Thymus (tissue), 11 donors: ENCODE measurements around the gene OR12D1. TPM values are rescaled to one million over a fixed set of nuclear protein-coding genes. Genes with fewer than 3 reads are reported as not detected.
"Not testable (repeated sequence)": the region's sequence is repeated elsewhere in the genome, so short reads cannot be mapped to it uniquely, and the experiment has no call there.

Experiments used
- DNase-seq, 9 donors: peaks; one replicate each; pipeline ENCODE4 v3.0.0-alpha.2; 2013; ENCODE audit warnings: low spot score in 9 of 9, low read depth in 6 of 9, missing footprints in 1 of 9
- H3K27ac ChIP-seq, 2 donors: one replicate each; pipeline ENCODE4 v1.5.1; 2013; ENCODE audit warnings: control low read depth in 1 of 2, low read depth in 1 of 2, low read length in 1 of 2, mild to moderate bottlenecking in 1 of 2, moderate library complexity in 1 of 2
- H3K27me3 ChIP-seq, 2 donors: one replicate each; pipeline ENCODE4 v1.5.1; 2013; ENCODE audit warnings: low read length in 1 of 2; ENCODE audit not compliant: control insufficient read depth in 2 of 2, insufficient read depth in 1 of 2
- H3K36me3 ChIP-seq, 2 donors: one replicate each; pipeline ENCODE4 v1.5.1; 2013; ENCODE audit warnings: low read length in 1 of 2, mild to moderate bottlenecking in 1 of 2, moderate library complexity in 1 of 2; ENCODE audit not compliant: control insufficient read depth in 2 of 2, insufficient read depth in 2 of 2
- H3K4me1 ChIP-seq, 2 donors: one replicate each; pipeline ENCODE4 v1.5.1; 2013; ENCODE audit warnings: low read length in 2 of 2; ENCODE audit not compliant: control insufficient read depth in 2 of 2, insufficient read depth in 2 of 2
- H3K4me3 ChIP-seq, 2 donors: one replicate each; pipeline ENCODE4 v1.5.1; 2013; ENCODE audit warnings: low read length in 2 of 2, control low read depth in 1 of 2, mild to moderate bottlenecking in 1 of 2
- H3K9me3 ChIP-seq, 2 donors: one replicate each; pipeline ENCODE4 v1.5.1; 2013; ENCODE audit warnings: low read length in 1 of 2, mild to moderate bottlenecking in 1 of 2; ENCODE audit not compliant: control insufficient read depth in 2 of 2, insufficient read depth in 1 of 2
- WGBS: extraction: QIAGEN DNeasy Blood & Tissue Kit; methylation state at CpG from one replicate; pipeline ENCODE4 v1.1.7; 2013; 5-methylcytosine and 5-hydroxymethylcytosine counted together
- polyA plus RNA-seq: library from polyadenylated mRNA; stranded (reverse); fragments of 200-250 nt; gene quantifications from one replicate; pipeline ENCODE4 v1.2.3, GENCODE V29; 2013
- total RNA-seq: library from RNA; stranded (reverse); fragments of 120-200 nt; gene quantifications from one replicate; pipeline ENCODE4 v1.2.4, GENCODE V29; 2013
- donor health status: healthy.

OR12D1 gene
- total and polyA plus RNA-seq, 2 donors: not detected

DNA sequence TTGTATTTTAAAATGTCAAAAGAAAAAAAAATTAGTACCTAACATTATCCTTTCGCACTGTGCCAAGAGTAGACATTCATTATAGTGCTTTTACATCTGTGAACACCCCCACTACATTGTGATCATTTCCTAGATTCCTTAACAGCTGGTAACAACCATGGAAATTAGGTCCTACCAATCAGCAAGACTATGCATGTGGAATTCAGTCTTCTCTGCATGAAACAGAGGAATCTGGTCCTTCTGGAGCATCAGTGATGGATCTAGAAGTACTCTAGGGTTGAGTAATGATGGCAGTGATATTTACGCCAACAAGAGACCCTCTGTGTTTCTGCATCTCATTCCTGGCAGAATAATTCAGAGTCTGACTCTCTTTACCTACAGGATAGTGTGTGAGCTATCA is 9.4 kb downstream of the OR12D1 start:
- WGBS: 97% methylated on average over 2 of the region's 2 CpGs
- no peaks in the 10 kb centered on the region for H3K9me3 ChIP-seq
- no peak for DNase-seq
- no peaks in the 10 kb centered on the region for H3K27me3 ChIP-seq
- no peaks in the 10 kb centered on the region for H3K4me1 ChIP-seq
- H3K4me3 ChIP-seq: no peak overlapping the region
- H3K27ac ChIP-seq: no peak overlapping the region
- no peaks in the 10 kb centered on the region for H3K36me3 ChIP-seq

- no peaks in the 10 kb centered on the region for H3K27me3 ChIP-seq
- WGBS: 16% methylated on average over 2 of the region's 2 CpGs
Observed at GRCh38 chr6:29424575-29424974, 9.8 kb downstream of the OR12D1 start.

DNA sequence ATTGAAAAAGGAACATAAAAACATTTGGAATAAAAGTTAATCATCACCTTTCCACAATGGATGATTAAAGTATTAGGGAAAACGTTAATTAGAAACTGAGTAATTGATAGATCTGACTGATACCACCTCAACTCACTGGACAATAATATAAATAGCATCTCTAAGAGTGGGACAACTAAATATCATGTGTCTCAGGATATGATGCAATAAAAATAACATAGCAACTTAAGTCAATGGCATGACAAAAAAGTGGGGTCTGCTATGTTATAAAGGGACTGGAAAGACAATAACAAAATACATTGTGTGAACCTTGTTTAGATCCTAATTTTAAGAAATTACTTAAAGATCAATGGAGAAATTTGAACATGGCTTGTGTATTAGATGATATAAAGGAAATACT is 10.3 kb downstream of the OR12D1 start:
- H3K4me1 ChIP-seq: no peaks in the 10 kb centered on the region
- H3K9me3 ChIP-seq: no peaks in the 10 kb centered on the region
- no peaks in the 10 kb centered on the region for H3K36me3 ChIP-seq
- no peak overlapping the region for H3K27ac ChIP-seq
- no peaks in the 10 kb centered on the region for H3K27me3 ChIP-seq
- no peak for DNase-seq
- H3K4me3 ChIP-seq: no peak overlapping the region
- 89% methylated on average over 1 of the region's 1 CpG for WGBS

More at GRCh38 chr6:29424575-29424974, 9.8 kb downstream of the OR12D1 start:
- no peak for DNase-seq
- H3K4me1 ChIP-seq: no peaks in the 10 kb centered on the region
- no peaks in the 10 kb centered on the region for H3K9me3 ChIP-seq
- H3K36me3 ChIP-seq: no peaks in the 10 kb centered on the region
- no peak overlapping the region for H3K27ac ChIP-seq
- no peak overlapping the region for H3K4me3 ChIP-seq

GRCh38 chr6:29426654-29427053 is 11.9 kb downstream of the OR12D1 start:
- Histone ChIP-seq H3K9me3 (no peaks in the 10 kb centered on the region), H3K4me1 (no peaks in the 10 kb centered on the region), H3K27me3 (no peaks in the 10 kb centered on the region), H3K36me3 (no peaks in the 10 kb centered on the region), H3K4me3 (no peak overlapping the region), H3K27ac (no peak overlapping the region)
- DNase-seq: no peak
- 97% methylated on average over 3 of the region's 3 CpGs for WGBS

DNA sequence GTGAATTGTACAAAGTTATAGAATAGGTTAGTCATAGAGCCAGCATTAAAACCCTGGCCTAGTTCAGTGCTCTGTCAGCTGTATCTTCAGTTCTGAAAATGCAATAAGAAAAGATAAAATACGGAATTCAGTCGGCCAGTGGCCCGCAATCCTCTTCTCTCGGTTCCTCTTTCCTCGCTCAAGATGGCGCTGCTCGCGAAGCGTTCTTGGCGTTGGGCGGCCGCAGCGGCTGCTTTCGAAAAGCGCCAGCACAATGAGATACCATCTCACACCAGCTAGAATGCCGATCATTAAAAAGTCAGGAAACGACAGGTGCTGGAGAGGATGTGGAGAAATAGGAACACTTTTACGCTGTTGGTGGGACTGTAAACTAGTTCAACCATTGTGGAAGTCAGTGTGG is 22.0 kb downstream of the OR12D1 start:
- H3K27ac ChIP-seq, H3K4me1 ChIP-seq, H3K4me3 ChIP-seq, DNase-seq, H3K27me3 ChIP-seq, H3K9me3 ChIP-seq, H3K36me3 ChIP-seq: not testable (repeated sequence)
- WGBS: 68% methylated on average over 18 of the region's 18 CpGs

GRCh38 chr6:29439006-29439405 is 24.3 kb downstream of the OR12D1 start, which contains the start of gene OR10C1:
Gene OR10C1, plus strand, starts transcription at chr6:29439306. Its CDS starts 710 bp downstream, at chr6:29440016.
- Histone ChIP-seq H3K4me1 (no peaks in the 10 kb centered on the region), H3K9me3 (peaks cover 0 to 1% of the 10 kb centered on the region in 2 donors), H3K4me3 (no peak within 1 kb of the TSS), H3K27me3 (peaks cover 0 to 2% of the 10 kb centered on the region in 2 donors), H3K36me3 (no peaks in the 10 kb centered on the region), H3K27ac (no peak within 1 kb of the TSS)
- DNase-seq: no peak

- Histone ChIP-seq H3K4me3 (no peak overlapping the region), H3K27me3 (no peaks in the 10 kb centered on the region), H3K36me3 (no peaks in the 10 kb centered on the region), H3K9me3 (peaks cover 0 to 1% of the 10 kb centered on the region in 2 donors), H3K4me1 (no peaks in the 10 kb centered on the region), H3K27ac (no peak overlapping the region)
- WGBS: 88% methylated on average over 1 of the region's 1 CpG
- no peak for DNase-seq
Observed at GRCh38 chr6:29442719-29443118, 28.0 kb downstream of the OR12D1 start.

DNA sequence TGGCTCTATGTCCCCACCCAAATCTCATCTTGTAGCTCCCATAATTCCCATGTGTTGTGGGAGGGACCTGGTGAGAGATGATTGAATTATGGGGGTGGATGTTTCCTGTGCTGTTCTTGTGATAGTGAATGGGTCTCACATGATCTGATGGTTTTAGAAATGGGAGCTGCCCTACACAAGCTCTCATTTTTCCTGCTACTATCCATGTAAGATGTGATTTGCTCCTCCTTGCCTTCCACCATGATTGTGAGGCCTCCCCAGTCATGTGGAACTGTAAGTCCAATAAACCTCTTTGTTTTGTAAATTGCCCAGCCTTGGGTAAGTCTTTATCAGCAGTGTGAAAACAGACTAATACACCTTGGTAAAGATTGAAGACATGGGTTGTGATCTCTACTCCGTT is 29.3 kb downstream of the OR12D1 start:
- H3K4me3 ChIP-seq, H3K27me3 ChIP-seq, H3K36me3 ChIP-seq, DNase-seq, H3K4me1 ChIP-seq, H3K27ac ChIP-seq, H3K9me3 ChIP-seq: not testable (repeated sequence)
- WGBS: 91% methylated on average over 1 of the region's 1 CpG

- Histone ChIP-seq H3K4me1 (no peaks in the 10 kb centered on the region), H3K4me3 (no peak overlapping the region), H3K27me3 (no peaks in the 10 kb centered on the region), H3K9me3 (no peaks in the 10 kb centered on the region), H3K36me3 (no peaks in the 10 kb centered on the region), H3K27ac (no peak overlapping the region)
- WGBS: 100% methylated on average over 1 of the region's 1 CpG
- DNase-seq: no peak
Observed at GRCh38 chr6:29447670-29448069, 32.9 kb downstream of the OR12D1 start.
